Glomerular visceral epithelial cell (primary cell): ENCODE results near the gene SPANXN2.
"Not testable (repeated sequence)": the region's sequence is repeated elsewhere in the genome, so short reads cannot be mapped to it uniquely, and the experiment has no call there.

ENCODE experiments used
- DNase-seq: peaks from one replicate; pipeline ENCODE4 v3.0.0-alpha.2; 2016; ENCODE audit errors: extremely low spot score

SPANXN2 gene, protein sequence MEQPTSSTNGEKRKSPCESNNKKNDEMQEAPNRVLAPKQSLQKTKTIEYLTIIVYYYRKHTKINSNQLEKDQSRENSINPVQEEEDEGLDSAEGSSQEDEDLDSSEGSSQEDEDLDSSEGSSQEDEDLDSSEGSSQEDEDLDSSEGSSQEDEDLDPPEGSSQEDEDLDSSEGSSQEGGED

DNA sequence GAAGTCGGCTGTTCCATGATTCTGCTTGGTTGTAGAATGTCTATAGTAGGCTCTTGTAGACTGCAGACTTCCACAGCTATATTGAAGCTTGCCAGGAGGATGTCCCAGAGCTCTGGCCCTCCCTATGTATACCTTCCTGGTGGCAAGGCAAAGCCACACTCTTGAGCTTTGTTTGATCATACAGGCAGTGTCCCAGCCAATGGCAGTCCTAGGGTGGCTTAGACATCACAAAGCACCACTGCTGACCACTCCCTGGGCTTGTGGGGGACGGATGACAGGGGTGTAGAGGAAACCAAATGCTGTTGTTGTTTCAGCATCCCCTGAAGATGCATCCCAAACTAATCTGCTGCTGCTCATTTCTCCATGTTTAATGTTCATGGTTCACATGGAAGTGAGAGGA is at the start of gene SPANXN2:
Gene SPANXN2, minus strand, starts transcription at position 101 of the 400 bp plus-strand sequence. Its CDS starts 84 bp downstream, at position 17.
- DNase-seq, result not testable (repeated sequence)

DNA sequence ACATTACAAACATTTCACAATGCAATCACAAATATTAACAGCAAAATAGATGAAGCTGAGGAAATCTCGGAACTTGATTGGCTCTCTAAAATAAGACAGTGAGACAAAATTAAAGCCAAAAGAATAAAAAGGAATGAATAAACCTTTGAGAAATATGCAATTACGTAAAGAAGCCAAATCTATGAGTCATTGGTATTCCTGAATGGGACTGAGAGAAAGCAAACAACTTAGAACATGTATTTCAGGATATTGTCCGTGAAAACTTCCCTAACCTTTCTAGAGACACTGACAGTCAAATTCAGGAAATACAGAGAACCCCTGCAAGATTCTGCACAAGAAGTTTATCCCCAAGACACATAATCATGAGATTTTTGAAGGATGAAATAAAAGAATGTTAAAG is 48.4 kb upstream of the SPANXN2 start:
- DNase-seq, result no peak

DNA sequence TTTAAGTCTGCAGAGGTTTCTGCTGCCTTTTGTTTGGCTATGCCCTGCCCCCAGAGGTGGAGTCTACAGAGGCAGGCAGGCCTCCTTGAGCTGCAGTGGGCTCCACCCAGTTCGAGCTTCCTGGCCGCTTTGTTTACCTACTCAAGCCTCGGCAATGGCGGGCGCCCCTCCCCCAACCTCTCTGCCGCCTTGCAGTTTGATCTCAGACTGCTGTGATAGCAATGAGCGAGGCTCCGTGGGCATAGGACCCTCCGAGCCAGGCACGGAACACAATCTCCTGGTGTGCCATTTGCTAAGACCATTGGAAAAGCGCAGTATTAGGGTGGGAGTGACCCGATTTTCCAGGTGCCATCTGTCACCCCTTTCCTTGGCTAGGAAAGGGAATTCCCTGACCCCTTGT is 47.2 kb upstream of the SPANXN2 start:
- not testable (repeated sequence) for DNase-seq

DNA sequence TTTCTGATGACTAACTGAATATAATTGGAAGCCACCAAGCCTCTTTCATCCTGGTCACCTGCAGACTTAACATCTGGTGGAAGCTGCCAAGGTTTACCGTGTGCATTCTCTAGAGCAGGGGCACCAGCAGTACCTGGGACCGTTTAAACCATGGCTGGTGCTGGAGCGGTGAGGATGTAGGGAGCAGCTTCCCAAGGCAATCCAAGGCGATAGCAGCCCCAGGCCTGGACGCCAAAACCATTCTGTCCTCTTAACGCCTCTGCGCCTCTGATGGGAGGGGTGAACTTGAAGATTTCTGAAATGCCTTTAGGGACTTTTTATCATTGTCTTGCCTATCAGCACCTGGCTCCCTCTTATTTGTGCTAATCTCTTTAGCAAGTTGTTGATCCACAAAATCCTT is 37.3 kb upstream of the SPANXN2 start:
- DNase-seq, result no peak

DNA sequence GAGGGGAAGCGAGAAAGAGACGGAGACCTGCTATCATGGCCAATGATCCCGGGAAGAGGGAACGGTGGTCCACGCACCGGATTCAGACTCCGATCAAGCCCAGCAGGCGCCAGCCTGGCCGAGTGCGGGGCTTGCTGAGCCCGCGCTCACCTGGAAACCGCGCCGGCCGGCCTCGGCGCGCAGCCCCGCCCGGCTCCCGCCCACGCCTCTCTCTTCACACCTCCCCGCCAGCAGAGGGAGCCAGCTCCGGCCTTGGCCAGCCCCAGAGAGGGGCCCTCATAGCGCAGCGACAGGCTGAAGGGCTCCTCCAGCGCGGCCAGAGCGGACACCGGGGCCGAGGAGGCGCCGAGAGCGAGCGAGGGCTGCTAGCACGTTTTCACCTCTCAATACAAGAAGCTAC is 36.8 kb upstream of the SPANXN2 start:
- no peak for DNase-seq

DNA sequence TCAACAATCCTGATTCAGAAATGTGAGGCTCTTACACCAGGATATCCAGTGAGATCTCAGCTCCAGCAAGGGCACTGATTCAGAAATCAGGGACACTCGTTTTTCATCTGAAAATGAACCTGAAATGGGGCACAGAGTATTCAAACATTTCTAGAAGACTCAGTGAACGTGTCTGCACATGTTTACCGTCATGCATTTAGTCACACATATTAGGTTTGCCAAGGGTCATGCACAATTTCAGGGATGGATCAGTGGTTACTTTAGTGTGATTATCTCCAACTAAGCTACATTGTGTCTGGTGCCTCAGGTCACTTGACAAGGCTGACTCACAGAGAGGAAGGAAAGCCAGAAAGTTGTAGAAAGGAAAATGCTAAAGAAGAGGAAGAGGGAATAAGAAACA is 33.6 kb upstream of the SPANXN2 start:
- DNase-seq, result peak; percentile 3

DNA sequence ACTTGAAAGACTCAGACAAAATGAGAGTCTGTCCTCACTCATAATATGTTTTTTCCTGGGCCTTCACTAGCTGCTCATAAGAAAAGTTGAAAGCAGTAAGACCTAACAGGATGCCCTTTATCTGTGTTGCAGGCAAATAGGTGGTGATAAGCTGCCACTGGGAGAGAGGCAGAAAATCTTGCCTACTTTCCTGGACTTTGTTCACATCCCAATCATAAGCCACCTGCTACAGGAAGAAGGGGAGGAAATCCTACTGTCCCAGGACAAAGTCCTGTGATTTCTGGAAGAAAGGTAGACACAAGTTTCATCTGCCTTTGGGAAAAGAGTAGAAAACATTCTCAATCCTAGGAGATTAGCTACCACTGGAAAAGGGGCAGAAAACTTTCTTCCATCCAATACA is 13.3 kb upstream of the SPANXN2 start:
- no peak for DNase-seq

DNA sequence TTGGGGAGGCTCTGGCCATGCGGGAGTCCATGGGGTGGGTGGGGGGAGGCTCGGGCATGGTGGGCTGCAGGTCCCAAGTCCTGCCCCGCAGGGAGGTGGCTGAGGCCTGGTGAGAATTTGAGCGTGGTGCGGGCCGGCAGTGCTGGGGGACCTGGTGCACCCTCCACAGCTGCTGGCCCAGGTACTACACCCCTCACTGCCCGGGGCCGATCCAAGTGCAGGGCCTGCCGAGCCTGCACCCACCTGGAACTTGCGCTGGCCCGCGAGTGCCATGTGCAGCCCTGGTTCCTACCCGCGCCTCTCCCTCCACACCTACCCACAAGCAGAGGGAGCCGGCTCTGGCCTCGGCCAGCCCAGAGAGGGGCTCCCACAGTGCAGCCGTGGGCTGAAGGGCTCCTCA is 5.7 kb upstream of the SPANXN2 start:
- DNase-seq, result no peak

DNA sequence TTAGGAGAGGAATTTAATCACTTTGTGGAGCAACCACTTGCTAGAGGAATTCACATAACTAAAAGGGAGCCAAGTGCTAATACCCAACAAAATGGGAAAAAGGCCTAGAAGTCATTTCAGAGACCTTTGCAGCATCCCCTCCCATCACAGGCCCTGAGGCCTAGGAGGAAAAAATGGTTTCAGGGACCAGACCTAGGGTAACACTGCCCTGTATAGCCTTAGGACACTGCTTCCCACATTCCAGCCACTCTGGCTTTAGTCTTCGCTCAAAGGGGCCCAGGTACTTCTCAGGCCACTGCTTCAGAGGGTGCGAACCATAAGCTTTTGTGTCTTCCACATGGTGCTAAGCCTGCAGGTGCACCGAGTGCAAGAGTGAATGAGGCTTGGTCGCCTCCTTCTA is 19.1 kb downstream of the SPANXN2 start:
- DNase-seq, result no peak

DNA sequence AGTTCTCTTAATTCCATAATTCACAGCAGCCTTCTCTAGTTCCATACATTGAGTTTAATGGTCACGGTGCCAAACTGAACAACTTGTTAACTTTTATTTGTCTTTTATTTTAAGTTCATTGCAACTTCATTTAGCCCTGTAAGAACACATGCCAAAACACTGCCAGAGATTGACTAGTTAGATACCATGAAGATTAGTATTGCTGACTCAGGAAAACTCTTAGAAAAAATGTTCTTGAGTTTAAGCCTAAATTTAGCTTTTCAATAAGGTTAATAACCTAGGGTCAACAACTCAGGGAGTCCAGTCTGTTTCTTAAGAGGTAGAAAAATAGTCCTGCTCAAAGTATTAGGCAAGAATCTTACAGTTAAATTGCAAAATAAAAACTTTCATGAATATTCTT is 25.7 kb downstream of the SPANXN2 start:
- no peak for DNase-seq

DNA sequence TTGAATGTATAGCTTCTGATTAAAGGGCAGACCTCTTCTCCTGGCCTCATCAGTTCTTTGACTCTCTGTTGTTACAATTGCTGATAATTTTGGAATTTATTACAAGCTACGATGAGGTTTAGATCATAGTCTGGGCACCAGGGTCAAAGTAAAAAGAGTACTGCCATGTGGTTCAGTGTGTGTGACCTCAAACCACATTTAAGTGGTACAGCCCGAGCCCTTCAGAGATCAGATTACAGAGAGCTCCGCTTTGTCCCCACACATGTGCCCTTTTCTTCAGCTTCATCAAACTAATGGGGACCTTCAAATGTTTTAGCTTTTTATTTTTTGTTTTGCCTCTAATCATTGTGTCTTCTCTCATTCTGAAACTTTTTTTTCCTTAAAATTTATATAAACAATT is 37.1 kb downstream of the SPANXN2 start:
- DNase-seq, result no peak

DNA sequence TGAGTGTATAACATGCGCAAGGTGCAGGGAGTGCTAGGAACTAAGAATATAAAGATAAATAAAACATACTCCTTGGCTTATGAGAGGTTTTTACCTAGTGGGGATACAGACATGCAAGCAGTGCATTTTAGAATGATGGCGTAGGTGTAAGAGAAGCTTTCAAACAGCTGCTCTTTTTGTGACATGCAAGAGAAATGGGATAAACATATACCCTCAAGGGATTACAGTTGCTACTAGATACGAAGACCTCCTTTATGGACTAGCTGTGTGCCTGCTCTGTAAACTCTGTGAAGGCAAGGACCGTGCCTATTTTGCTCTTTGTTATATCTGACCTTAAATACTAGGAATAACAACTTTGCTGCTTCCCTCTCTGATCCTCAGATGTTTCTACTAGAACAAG is 45.6 kb downstream of the SPANXN2 start:
- no peak for DNase-seq

DNA sequence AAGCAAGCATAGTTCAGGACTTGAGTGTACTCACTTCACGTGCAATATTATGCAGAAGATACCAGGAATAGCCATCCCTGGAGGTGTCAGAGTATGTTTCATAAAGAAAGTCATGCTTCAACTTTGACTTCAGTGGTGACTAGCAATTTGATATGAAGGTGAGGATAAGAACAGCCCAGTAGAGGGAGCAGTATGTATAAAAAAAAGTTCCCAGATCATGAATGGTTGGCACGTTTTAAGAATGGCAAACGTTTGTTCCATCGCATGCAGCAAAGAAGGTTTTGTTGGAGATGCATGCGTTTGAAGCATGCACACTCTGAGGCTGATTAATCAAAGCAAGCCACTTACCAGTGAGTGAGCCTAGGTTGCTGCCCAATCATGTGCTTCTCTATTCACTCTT is 51.2 kb downstream of the SPANXN2 start:
- DNase-seq, result peak; percentile 2

DNA sequence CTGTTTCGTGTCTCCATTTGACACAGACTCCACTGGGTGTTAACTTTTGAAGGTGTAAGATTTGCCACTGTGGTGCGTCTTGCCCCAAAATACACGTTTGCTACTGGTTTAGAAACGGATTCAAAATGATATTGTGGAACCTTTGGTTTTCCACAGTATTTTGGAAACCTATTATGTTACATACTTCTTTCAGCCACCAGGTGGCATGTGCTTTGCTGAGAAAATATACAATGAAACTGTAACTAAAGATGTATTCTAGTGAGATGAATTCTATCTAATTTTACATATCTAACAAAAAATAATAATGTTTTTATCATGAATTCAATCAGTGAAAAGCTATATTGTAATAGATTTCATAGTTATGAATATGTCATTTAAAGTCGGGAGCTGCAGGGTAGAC is 56.2 kb downstream of the SPANXN2 start:
- DNase-seq, result no peak

DNA sequence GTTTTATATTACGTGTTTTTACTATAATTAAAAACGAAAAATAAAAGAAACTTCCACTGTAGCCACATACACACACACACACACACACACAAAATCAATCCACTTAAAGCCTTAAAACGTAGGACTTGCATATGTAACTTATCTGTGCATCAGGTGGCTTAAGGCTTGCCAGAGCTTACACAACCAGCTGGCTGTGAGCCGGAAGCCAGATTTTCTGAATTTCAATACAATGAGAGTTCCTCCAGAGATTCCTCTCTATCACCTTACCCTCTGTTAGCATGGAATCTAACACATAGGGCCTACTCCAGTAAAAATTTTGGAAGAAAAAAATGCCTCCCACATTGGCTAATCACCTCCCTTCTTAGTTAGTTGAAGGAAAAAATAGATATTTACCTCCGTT is 56.8 kb downstream of the SPANXN2 start:
- no peak for DNase-seq
